Prostate gland (tissue), 2 donors: ENCODE measurements around the gene WWOX.

Experiments
- POLR2A ChIP-seq: fragments of 450-650 bp; IDR thresholded peaks from one replicate; pipeline ENCODE4 v1.6.1; 2016; ENCODE audit warnings: antibody characterized with exemption, mild to moderate bottlenecking
- POLR2AphosphoS5 ChIP-seq: sonication (generic); formaldehyde crosslinking; IDR thresholded peaks from one replicate; pipeline ENCODE4 v1.6.1; 2017; ENCODE audit warnings: antibody characterized with exemption
- TF ChIP-seq, protein P1 (sequence below), 4 experiments: fragments of 200-600 bp in 2 of 4; fragments of 450-650 bp in 2 of 4; sonication (generic) in 2 of 4; IDR thresholded peaks; 1 replicate in 3 of 4; 2 replicates in 1 of 4; pipeline ENCODE4 v1.5.1; 2016 to 2019; ENCODE audit warnings: antibody characterized with exemption in 4 of 4, mild to moderate bottlenecking in 2 of 4, moderate library complexity in 2 of 4

DNA sequence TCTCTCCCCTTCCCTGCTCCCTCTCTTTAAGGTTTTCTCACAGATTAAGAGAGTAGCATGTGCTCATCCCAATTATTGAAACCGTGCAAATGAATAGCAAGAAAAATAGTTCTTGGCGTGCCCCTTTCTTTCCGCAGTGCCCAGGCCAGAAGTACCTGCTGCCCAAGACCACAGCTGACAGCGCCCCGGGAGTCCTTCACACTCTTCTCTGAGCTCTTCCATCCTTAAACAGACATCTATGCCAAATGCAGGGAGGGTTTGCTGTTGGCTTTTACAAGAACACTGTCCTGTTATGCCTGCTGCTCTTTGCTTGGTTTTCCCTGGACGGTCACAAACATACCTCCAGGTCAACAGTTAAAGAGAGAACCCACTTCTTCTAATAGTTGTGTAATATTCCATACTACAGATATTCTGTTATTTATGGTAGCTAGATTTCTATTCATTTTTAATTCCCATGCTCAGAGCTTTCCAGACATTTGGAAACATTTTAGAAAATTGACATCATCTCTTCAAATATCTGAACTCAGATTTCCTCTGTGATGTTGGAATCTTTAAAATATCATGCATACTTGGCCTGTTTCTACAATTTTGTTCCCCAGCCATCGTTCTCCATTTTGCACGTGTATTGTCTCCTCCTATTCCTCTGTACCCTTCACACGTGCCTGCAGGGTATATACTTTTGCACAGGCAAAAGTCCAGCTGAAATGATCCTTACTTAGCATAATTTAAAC, 416.7 kb downstream of the WWOX start:
- TF ChIP-seq, protein P1, sequence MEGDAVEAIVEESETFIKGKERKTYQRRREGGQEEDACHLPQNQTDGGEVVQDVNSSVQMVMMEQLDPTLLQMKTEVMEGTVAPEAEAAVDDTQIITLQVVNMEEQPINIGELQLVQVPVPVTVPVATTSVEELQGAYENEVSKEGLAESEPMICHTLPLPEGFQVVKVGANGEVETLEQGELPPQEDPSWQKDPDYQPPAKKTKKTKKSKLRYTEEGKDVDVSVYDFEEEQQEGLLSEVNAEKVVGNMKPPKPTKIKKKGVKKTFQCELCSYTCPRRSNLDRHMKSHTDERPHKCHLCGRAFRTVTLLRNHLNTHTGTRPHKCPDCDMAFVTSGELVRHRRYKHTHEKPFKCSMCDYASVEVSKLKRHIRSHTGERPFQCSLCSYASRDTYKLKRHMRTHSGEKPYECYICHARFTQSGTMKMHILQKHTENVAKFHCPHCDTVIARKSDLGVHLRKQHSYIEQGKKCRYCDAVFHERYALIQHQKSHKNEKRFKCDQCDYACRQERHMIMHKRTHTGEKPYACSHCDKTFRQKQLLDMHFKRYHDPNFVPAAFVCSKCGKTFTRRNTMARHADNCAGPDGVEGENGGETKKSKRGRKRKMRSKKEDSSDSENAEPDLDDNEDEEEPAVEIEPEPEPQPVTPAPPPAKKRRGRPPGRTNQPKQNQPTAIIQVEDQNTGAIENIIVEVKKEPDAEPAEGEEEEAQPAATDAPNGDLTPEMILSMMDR (IDR thresholded peaks at IDR 0.05), result no peak
- TF ChIP-seq POLR2AphosphoS5 (no peak), POLR2A (no peak)
